ENCODE data around the gene PLCB4. TPM values are rescaled to one million over a fixed set of nuclear protein-coding genes. Genes with fewer than 3 reads are reported as not detected.
A peak's percentile ranks its signal among the peaks of the same experiment; 100 is the strongest.

Gene PLCB4
- total and polyA plus RNA-seq, 3 donors from 2014 or later: 5.9 to 19.4 (median 15.5) TPM

GRCh38 chr20:9110365-9110764 lies 41.5 kb downstream of the PLCB4 start:
- no peaks in the 10 kb centered on the region for H3K36me3 ChIP-seq (ENCODE audit: low read depth, missing control alignments)
- peaks cover 8% of the 10 kb centered on the region for H3K4me1 ChIP-seq
- TF ChIP-seq POLR2A (IDR thresholded peaks at IDR 0.05) (no peak), CTCF (IDR thresholded peaks at IDR 0.05) (no peak)
- no peaks in the 10 kb centered on the region for H3K9me3 ChIP-seq
- DNase-seq: no peak
- H3K27me3 ChIP-seq: no peaks in the 10 kb centered on the region
- intact Hi-C loops (cut with DNase I; ENCODE audit: low total_unique reads): no loop called here
- WGBS, 2 donors: 48% methylated on average over 1 of the region's 1 CpG
- no peak overlapping the region for H3K4me3 ChIP-seq
- peak overlapping the region in 1 of 2 donors; percentile 0 for H3K27ac ChIP-seq

- TF ChIP-seq POLR2A (IDR thresholded peaks at IDR 0.05) (no peak), CTCF (IDR thresholded peaks at IDR 0.05) (no peak)
- 65 to 70% methylated on average over 3 of the region's 3 CpGs for WGBS, 2 donors
- peaks cover 8% of the 10 kb centered on the region for H3K4me1 ChIP-seq
- no peak for DNase-seq
- no peaks in the 10 kb centered on the region for H3K36me3 ChIP-seq (ENCODE audit: low read depth, missing control alignments)
- no peaks in the 10 kb centered on the region for H3K9me3 ChIP-seq
- H3K27ac ChIP-seq: peak overlapping the region in 1 of 2 donors; percentile 0
- H3K27me3 ChIP-seq: no peaks in the 10 kb centered on the region
- H3K4me3 ChIP-seq: no peak overlapping the region
- intact Hi-C loops (cut with DNase I; ENCODE audit: low total_unique reads): no loop called here
Measured at GRCh38 chr20:9110916-9111432, 42.1 kb downstream of the PLCB4 start.

- H3K27ac ChIP-seq: peak overlapping the region; percentile 3 to 38
- H3K36me3 ChIP-seq (ENCODE audit: low read depth, missing control alignments): no peaks in the 10 kb centered on the region
- WGBS, 2 donors: 22 to 34% methylated on average over 6 of the region's 6 CpGs
- intact Hi-C loops (cut with DNase I; ENCODE audit: low total_unique reads): no loop called here
- no peak overlapping the region for H3K4me3 ChIP-seq
- no peaks in the 10 kb centered on the region for H3K27me3 ChIP-seq
- H3K9me3 ChIP-seq: no peaks in the 10 kb centered on the region
- H3K4me1 ChIP-seq: peaks cover 8% of the 10 kb centered on the region
- peak; percentile 34 for DNase-seq
- TF ChIP-seq CTCF (IDR thresholded peaks at IDR 0.05) (no peak), POLR2A (IDR thresholded peaks at IDR 0.05) (no peak)
Measured at GRCh38 chr20:9112541-9113515, 43.9 kb downstream of the PLCB4 start.

- TF ChIP-seq POLR2A (IDR thresholded peaks at IDR 0.05) (no peak), CTCF (IDR thresholded peaks at IDR 0.05) (no peak)
- Histone ChIP-seq H3K27ac (no peak overlapping the region), H3K4me3 (no peak overlapping the region), H3K36me3 (ENCODE audit: low read depth, missing control alignments) (no peaks in the 10 kb centered on the region), H3K4me1 (peaks cover 8% of the 10 kb centered on the region), H3K27me3 (no peaks in the 10 kb centered on the region), H3K9me3 (no peaks in the 10 kb centered on the region)
- DNase-seq: no peak
- 64 to 77% methylated on average over 4 of the region's 4 CpGs for WGBS, 2 donors
- intact Hi-C loops (cut with DNase I; ENCODE audit: low total_unique reads): no loop called here
Measured at GRCh38 chr20:9114709-9115108, 45.8 kb downstream of the PLCB4 start.

Measured in testis (tissue), 3 donors.